Measurements from ENCODE around the gene SHROOM3. TPM values are rescaled to one million over a fixed set of nuclear protein-coding genes. Genes with fewer than 3 reads are reported as not detected.

SHROOM3 gene
- total and polyA plus RNA-seq, 2 donors = 11.7 to 16.6 TPM

- Histone ChIP-seq H3K27ac (ENCODE audit: low read depth) (no peak overlapping the region), H3K4me3 (ENCODE audit: low read depth, low read length) (no peak overlapping the region), H3K36me3 (ENCODE audit: insufficient read depth) (no peaks in the 10 kb centered on the region), H3K4me1 (ENCODE audit: insufficient read depth) (no peaks in the 10 kb centered on the region)
- WGBS = 93% methylated on average over 6 of the region's 6 CpGs
- DNase-seq (ENCODE audit: extremely low spot score) = no peak
Measured at GRCh38 chr4:76800902-76801301, 365.9 kb downstream of the SHROOM3 start.

DNA sequence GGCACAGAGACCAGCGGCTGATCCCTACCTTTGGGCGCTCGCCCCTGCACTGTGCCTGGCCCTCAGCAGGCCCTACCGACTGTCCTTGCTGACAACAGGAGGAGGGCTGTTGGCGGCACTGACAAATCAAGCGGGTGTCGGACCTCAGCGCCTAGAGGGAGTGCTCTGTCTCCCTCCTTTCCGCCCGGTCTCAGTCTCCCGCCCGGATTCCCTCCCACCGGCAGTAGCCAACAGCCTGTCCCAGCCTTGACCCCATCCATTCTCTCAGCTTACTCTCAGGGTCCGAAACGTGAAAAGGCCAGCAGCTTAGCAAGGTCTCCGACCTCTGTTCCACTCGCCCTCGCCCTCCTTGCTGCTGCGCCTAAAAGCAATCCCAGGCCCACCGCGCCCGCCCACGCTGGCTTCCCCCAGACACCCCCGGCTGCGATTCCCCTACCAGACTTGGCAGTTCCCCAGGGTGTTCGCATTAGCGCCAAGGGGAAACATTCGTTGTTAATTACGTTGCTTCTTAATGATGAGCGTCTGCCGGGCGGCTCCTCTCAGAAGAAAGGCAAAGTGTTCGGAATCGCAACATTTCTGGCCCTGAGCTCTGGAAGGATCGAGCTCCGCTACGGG lies 366.7 kb downstream of the SHROOM3 start:
- Histone ChIP-seq H3K4me1 (ENCODE audit: insufficient read depth) (no peaks in the 10 kb centered on the region), H3K36me3 (ENCODE audit: insufficient read depth) (no peaks in the 10 kb centered on the region), H3K4me3 (ENCODE audit: low read depth, low read length) (no peak overlapping the region), H3K27ac (ENCODE audit: low read depth) (no peak overlapping the region)
- 57% methylated on average over 37 of the region's 37 CpGs for WGBS
- DNase-seq (ENCODE audit: extremely low spot score) = no peak

DNA sequence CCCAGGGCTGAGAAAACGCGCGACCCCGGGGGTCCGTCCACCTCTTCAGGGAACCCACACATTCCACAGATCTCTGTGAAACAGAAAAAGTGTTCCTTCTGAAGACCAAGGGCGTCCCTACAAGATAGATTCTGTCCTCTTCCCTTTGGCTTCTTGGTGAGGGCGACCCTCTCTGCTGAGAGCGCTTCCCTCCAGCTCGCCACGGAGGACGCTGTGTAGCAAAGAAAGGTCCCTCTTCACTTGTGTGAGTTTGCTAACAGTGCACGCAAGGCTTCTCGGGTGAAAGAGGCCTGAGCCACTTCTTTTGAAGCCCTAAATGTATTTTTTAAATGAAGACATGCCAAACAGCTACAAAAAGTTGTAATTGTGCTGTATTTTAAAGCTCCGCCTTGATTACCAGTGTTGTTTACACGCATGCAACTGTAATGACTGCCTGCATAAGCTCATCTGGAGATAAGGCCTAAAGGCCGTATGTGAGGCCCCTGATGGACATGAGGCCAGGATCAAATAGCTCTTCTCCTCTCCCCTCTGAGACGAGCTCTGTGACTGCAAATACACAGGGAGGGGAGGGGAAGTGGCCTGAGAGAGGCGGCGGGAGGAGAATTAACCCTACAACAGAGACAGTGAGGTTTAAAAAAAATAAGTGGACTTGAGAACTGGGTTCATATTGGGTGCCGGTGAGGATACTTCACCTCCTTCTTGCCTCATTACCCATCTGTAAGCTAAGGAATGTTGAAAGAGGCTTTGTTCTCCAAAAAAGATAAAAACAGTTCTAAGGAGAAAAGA lies 367.4 kb downstream of the SHROOM3 start:
- DNase-seq (ENCODE audit: extremely low spot score) = no peak
- H3K27ac ChIP-seq (ENCODE audit: low read depth) = no peak overlapping the region
- no peaks in the 10 kb centered on the region for H3K4me1 ChIP-seq (ENCODE audit: insufficient read depth)
- no peaks in the 10 kb centered on the region for H3K36me3 ChIP-seq (ENCODE audit: insufficient read depth)
- no peak overlapping the region for H3K4me3 ChIP-seq (ENCODE audit: low read depth, low read length)
- 54% methylated on average over 20 of the region's 20 CpGs for WGBS

DNA sequence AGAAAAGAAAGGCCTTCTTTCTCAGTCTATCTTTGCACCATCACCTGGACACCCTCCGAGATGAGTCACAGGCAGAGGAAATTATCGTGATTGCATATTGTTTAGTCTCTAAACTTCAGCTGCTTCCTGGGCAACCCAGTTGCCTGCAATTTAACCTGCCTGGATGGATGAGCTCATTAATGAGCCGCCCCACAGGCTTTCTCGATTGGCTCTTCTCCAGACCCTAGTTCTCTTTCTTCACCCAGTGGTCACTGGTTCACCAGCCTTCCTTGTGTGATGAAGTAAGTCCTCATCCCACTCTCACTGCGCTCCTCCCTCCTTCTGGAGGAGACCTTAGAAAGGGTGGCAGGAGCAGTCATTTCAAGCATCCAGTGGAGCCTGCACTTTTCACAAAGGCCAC lies 368.5 kb downstream of the SHROOM3 start:
- no peak overlapping the region for H3K4me3 ChIP-seq (ENCODE audit: low read depth, low read length)
- 50% methylated on average over 5 of the region's 5 CpGs for WGBS
- H3K4me1 ChIP-seq (ENCODE audit: insufficient read depth) = no peaks in the 10 kb centered on the region
- H3K36me3 ChIP-seq (ENCODE audit: insufficient read depth) = no peaks in the 10 kb centered on the region
- no peak for DNase-seq (ENCODE audit: extremely low spot score)
- no peak overlapping the region for H3K27ac ChIP-seq (ENCODE audit: low read depth)

DNA sequence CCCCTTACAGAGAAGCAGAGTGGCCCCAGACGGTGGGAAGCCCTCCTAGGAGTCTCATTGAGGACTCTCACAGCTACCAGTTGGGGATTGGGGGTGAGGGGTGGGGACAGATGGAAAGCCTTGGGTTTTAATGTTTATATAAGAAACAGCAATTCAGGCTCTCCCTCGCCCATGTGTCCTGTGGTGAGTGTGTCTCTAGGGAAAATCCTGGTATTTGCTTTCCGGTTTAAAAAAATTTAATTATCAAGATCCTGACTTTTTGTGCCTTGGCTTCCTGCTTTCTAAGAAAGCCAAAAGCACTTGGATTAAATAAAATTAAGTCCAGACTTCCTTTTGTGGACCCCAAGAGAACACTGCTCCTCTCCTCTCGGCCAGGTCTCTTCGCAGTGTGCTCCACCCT lies 369.1 kb downstream of the SHROOM3 start:
- no peaks in the 10 kb centered on the region for H3K4me1 ChIP-seq (ENCODE audit: insufficient read depth)
- H3K27ac ChIP-seq (ENCODE audit: low read depth) = no peak overlapping the region
- WGBS = 62% methylated on average over 5 of the region's 5 CpGs
- no peak for DNase-seq (ENCODE audit: extremely low spot score)
- no peaks in the 10 kb centered on the region for H3K36me3 ChIP-seq (ENCODE audit: insufficient read depth)
- H3K4me3 ChIP-seq (ENCODE audit: low read depth, low read length) = no peak overlapping the region

DNA sequence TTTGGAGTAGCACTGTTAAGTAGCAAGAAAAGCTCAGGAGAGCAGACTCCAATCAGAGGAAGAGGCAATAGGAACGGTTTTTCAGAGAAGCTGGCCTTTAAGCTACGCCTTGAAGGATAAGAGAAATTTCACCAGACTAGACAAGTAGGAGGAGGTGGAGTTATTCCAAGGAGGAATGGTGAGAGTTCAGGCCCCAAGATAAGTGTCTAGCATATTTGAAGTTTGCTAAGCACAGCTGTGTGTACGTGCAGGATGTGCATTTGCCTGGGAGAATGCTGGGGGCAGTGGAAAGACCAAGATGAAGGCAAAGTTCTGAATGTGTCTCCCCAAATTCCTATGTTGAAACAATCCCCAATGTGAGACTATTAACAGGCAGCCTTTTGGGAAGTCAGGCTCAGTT lies 371.3 kb downstream of the SHROOM3 start:
- 87% methylated on average over 3 of the region's 3 CpGs for WGBS
- H3K27ac ChIP-seq (ENCODE audit: low read depth) = no peak overlapping the region
- H3K4me3 ChIP-seq (ENCODE audit: low read depth, low read length) = no peak overlapping the region
- DNase-seq (ENCODE audit: extremely low spot score) = no peak
- H3K36me3 ChIP-seq (ENCODE audit: insufficient read depth) = no peaks in the 10 kb centered on the region
- no peaks in the 10 kb centered on the region for H3K4me1 ChIP-seq (ENCODE audit: insufficient read depth)

DNA sequence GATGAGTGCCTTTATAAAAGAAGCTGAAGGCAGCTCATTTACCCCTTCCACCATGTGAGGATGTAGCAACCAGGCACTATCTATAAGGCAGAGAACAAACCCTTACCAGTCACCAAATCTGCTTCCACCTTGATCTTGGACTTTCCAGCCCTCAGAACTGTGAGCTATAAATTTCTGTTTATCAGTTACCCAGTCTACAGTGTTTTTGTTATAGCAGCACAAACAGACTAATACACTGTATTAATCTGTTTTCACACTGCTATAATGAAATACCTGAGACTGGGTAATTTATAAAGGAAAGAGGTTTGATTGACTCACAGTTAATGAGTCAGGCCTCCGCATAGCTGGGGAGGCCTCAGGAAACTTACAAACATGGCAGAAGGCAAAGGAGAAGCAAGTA lies 371.7 kb downstream of the SHROOM3 start:
- no peak overlapping the region for H3K27ac ChIP-seq (ENCODE audit: low read depth)
- no peaks in the 10 kb centered on the region for H3K36me3 ChIP-seq (ENCODE audit: insufficient read depth)
- WGBS = 99% methylated on average over 1 of the region's 1 CpG
- H3K4me3 ChIP-seq (ENCODE audit: low read depth, low read length) = no peak overlapping the region
- no peak for DNase-seq (ENCODE audit: extremely low spot score)
- no peaks in the 10 kb centered on the region for H3K4me1 ChIP-seq (ENCODE audit: insufficient read depth)

GRCh38 chr4:76809594-76810305 lies 374.7 kb downstream of the SHROOM3 start:
- 86% methylated on average over 10 of the region's 10 CpGs for WGBS
- Histone ChIP-seq H3K36me3 (ENCODE audit: insufficient read depth) (no peaks in the 10 kb centered on the region), H3K27ac (ENCODE audit: low read depth) (no peak overlapping the region), H3K4me1 (ENCODE audit: insufficient read depth) (no peaks in the 10 kb centered on the region), H3K4me3 (ENCODE audit: low read depth, low read length) (no peak overlapping the region)
- no peak for DNase-seq (ENCODE audit: extremely low spot score)

- Histone ChIP-seq H3K27ac (ENCODE audit: low read depth) (no peak overlapping the region), H3K36me3 (ENCODE audit: insufficient read depth) (no peaks in the 10 kb centered on the region), H3K4me1 (ENCODE audit: insufficient read depth) (no peaks in the 10 kb centered on the region), H3K4me3 (ENCODE audit: low read depth, low read length) (no peak overlapping the region)
- peak; percentile 74 for DNase-seq (ENCODE audit: extremely low spot score)
- WGBS = 31% methylated on average over 12 of the region's 12 CpGs
Measured at GRCh38 chr4:76811604-76812412, 376.8 kb downstream of the SHROOM3 start.

- Histone ChIP-seq H3K27ac (ENCODE audit: low read depth) (no peak overlapping the region), H3K36me3 (ENCODE audit: insufficient read depth) (no peaks in the 10 kb centered on the region), H3K4me3 (ENCODE audit: low read depth, low read length) (no peak overlapping the region), H3K4me1 (ENCODE audit: insufficient read depth) (no peaks in the 10 kb centered on the region)
- no peak for DNase-seq (ENCODE audit: extremely low spot score)
- 98% methylated on average over 4 of the region's 4 CpGs for WGBS
Measured at GRCh38 chr4:76813070-76813469, 378.0 kb downstream of the SHROOM3 start.

DNA sequence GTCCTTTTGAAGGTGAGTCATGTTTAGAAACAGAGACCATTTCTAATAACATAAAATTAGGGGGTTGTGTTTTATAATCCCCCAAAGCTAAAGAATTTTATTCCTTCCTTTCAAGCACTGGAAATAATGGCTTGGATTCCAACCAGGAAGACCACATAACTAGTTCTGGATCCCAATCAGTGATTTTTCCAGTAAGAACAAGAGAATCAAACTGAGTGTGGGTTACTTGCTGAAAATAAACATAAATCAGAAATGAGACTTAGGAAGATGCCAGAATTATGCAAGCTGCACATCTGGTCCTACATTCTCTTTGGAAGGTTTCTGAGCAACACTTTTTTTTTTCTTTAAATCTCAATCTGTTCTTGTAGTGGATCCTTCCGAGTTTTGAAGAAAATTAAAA lies 386.6 kb downstream of the SHROOM3 start:
- DNase-seq (ENCODE audit: extremely low spot score) = no peak
- 55% methylated on average over 1 of the region's 1 CpG for WGBS
- Histone ChIP-seq H3K4me3 (ENCODE audit: low read depth, low read length) (no peak overlapping the region), H3K36me3 (ENCODE audit: insufficient read depth) (no peaks in the 10 kb centered on the region), H3K27ac (ENCODE audit: low read depth) (no peak overlapping the region), H3K4me1 (ENCODE audit: insufficient read depth) (no peaks in the 10 kb centered on the region)

DNA sequence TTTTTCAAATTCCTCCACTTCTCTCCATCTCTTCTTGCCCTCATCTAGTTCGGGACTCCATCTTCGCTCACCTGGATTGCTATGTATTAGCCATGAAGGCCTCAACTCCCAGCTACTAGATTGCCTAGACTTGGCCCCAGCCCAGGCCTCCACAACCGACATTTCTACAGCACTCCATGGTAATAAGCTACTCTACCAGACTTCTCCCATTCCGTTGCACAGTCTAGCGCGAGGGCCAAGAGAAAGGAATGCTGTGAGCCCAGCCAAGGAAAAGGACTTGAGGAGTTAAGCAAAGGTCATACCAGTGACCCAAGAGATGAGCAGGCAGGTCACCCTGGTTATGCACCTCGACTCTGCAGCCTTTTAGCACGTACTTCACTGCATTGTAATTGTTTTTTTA lies 387.3 kb downstream of the SHROOM3 start:
- H3K36me3 ChIP-seq (ENCODE audit: insufficient read depth) = no peaks in the 10 kb centered on the region
- no peak overlapping the region for H3K27ac ChIP-seq (ENCODE audit: low read depth)
- WGBS = 83% methylated on average over 8 of the region's 8 CpGs
- no peak overlapping the region for H3K4me3 ChIP-seq (ENCODE audit: low read depth, low read length)
- DNase-seq (ENCODE audit: extremely low spot score) = no peak
- H3K4me1 ChIP-seq (ENCODE audit: insufficient read depth) = no peaks in the 10 kb centered on the region

- no peak overlapping the region for H3K27ac ChIP-seq (ENCODE audit: low read depth)
- DNase-seq (ENCODE audit: extremely low spot score) = no peak
- H3K36me3 ChIP-seq (ENCODE audit: insufficient read depth) = no peaks in the 10 kb centered on the region
- no peaks in the 10 kb centered on the region for H3K4me1 ChIP-seq (ENCODE audit: insufficient read depth)
- WGBS = 95% methylated on average over 1 of the region's 1 CpG
- H3K4me3 ChIP-seq (ENCODE audit: low read depth, low read length) = no peak overlapping the region
Measured at GRCh38 chr4:76823495-76823894, 388.5 kb downstream of the SHROOM3 start.
